GM21737 (cell line): Measurements from ENCODE around the gene DOCK2.

ENCODE experiments used
- ATAC-seq: cut with Tn5 transposase; IDR thresholded peaks from one replicate; pipeline ENCODE4 v1.9.1; 2021; ENCODE audit warnings: mild to moderate bottlenecking, moderate library complexity; ENCODE audit not compliant: unreplicated experiment

Gene DOCK2

GRCh38 chr5:169848271-169848670 is 211.2 kb downstream of the DOCK2 start:
- no peak for ATAC-seq

- no peak for ATAC-seq
These were observed 211.7 kb downstream of the DOCK2 start for GRCh38 chr5:169848792-169849191.

GRCh38 chr5:169850409-169850808 is 213.3 kb downstream of the DOCK2 start:
- no peak for ATAC-seq

GRCh38 chr5:169851321-169851850 is 214.3 kb downstream of the DOCK2 start:
- no peak for ATAC-seq

GRCh38 chr5:169856571-169856970 is 219.5 kb downstream of the DOCK2 start:
- ATAC-seq: no peak

GRCh38 chr5:169860585-169860984 is 223.5 kb downstream of the DOCK2 start:
- peak; percentile 59 for ATAC-seq

GRCh38 chr5:169861433-169861832 is 224.4 kb downstream of the DOCK2 start:
- no peak for ATAC-seq

GRCh38 chr5:169861934-169862333 is 224.9 kb downstream of the DOCK2 start:
- no peak for ATAC-seq

- ATAC-seq: no peak
These were observed 225.3 kb downstream of the DOCK2 start for GRCh38 chr5:169862391-169862811.

- ATAC-seq: no peak
These were observed 227.4 kb downstream of the DOCK2 start for GRCh38 chr5:169864483-169864882.

- no peak for ATAC-seq
These were observed 230.3 kb downstream of the DOCK2 start for GRCh38 chr5:169867347-169867746.

GRCh38 chr5:169869066-169869465 is 232.0 kb downstream of the DOCK2 start:
- no peak for ATAC-seq

GRCh38 chr5:169870211-169870610 is 233.1 kb downstream of the DOCK2 start:
- no peak for ATAC-seq

- ATAC-seq: no peak
These were observed 234.9 kb downstream of the DOCK2 start for GRCh38 chr5:169871826-169872490.

- no peak for ATAC-seq
These were observed 236.6 kb downstream of the DOCK2 start for GRCh38 chr5:169873642-169874041.

- no peak for ATAC-seq
These were observed 237.5 kb downstream of the DOCK2 start for GRCh38 chr5:169874621-169875020.

- no peak for ATAC-seq
These were observed 238.1 kb downstream of the DOCK2 start for GRCh38 chr5:169875091-169875728.

GRCh38 chr5:169875731-169876130 is 238.7 kb downstream of the DOCK2 start:
- no peak for ATAC-seq

- ATAC-seq: no peak
These were observed 239.3 kb downstream of the DOCK2 start for GRCh38 chr5:169876386-169876785.

GRCh38 chr5:169880012-169880663 is 243.1 kb downstream of the DOCK2 start:
- peak; percentile 58 for ATAC-seq

- ATAC-seq: no peak
These were observed 243.7 kb downstream of the DOCK2 start for GRCh38 chr5:169880785-169881184.
